CD1c-positive myeloid dendritic cell (primary cell): ENCODE data around the gene CHPT1.

Experiments used
- DNase-seq: peaks from one replicate; pipeline ENCODE4 v3.0.0-alpha.2; 2016; ENCODE audit errors: extremely low spot score

Gene CHPT1

GRCh38 chr12:101685092-101685491, 12.3 kb upstream of the CHPT1 start:
- DNase-seq: no peak

- no peak for DNase-seq
Observed at GRCh38 chr12:101686176-101686575, 11.3 kb upstream of the CHPT1 start.

- no peak for DNase-seq
Observed at GRCh38 chr12:101690544-101691098, 6.8 kb upstream of the CHPT1 start.

DNA sequence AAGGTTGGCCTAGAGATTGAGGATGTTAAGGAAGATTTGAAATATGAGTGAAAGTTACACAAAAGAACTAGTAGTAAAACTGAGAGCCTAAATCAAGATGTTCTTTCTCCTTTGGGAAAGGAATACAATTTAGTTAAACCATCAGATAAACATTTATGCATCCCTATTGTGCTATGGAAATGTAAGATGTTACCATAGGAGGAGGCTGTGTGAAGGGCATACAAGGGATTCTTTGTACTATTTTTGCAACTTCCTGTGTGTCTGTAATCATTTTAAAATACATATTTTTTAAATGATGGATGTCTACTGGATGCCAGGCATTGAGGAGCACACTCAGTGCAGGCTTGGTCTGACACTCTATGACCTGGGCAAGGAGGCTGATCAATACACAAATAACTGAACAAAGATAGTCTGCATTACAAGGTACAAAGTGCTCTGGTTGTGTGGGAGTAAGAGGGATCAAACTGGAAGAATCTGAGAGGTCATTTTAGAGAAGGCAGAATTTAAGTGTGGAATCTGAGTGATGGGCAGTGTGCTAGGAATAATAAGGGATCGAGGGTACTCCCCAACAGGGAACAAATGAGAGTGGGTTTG, 5.8 kb upstream of the CHPT1 start:
- DNase-seq: no peak

GRCh38 chr12:101694297-101694848, 3.1 kb upstream of the CHPT1 start:
- no peak for DNase-seq

DNA sequence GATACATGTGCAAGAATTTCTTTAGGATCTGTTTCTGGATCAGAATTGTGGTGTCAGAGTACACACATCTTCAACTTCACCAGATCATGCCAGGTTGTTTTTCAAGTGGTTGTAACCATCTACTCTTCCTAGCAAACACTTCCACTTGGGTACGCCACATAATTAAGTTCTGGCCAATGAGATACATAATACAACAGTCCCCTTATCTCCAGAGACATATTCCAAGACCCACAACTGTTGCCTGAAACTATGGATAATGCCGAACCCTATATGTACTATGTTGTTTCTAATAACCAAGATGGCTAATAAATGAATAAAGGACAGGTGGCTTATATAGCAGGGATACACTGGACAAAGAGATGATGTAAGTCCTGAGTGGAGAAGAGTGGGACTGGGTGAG, 2.5 kb upstream of the CHPT1 start:
- no peak for DNase-seq

- no peak for DNase-seq
Observed at GRCh38 chr12:101695706-101696105, 1.7 kb upstream of the CHPT1 start.

DNA sequence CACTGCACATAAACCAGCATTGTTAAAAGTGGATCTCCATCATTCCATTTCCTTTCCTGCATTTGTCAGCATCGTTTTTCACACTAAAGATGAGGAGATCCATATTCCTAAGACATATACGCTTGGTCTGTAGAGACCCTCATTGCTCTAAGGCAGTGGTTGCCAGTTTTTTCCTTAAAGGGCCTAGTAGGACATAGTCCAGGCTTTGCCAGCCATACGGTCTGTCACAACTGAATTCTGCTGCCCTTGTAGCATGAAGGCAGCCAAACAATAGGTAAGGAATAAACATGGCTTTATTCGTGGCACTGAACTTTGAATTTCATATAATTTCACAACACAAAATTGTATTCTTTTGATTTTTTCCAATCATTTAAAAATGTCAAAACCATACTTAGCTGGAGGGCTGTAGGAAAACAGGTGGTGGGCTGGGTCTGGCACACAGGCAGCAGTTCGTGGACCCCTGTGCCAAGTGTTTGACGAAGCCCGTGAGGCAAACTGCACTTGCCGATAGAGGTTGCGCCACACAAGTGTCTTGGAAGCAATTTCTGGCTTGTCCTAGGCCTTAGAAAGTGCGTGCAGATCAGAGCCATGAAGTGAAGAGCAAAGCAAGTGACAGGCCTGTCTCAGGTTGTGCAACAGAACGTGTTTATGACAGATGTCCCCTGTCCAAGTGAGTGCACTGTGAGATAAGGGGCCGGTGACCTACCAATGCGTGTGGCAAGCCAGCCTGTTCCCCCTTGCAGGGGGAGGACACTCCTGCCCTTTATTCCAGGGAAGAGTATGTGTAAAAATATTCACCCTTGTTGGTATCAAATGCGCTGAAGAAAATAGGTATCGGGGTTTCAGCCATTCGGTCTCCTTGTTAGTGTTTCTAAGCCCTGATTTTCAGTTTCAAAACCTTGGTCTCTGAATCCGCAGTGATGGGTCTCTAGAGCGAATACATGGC, 916 bp upstream of the CHPT1 start:
- DNase-seq: peak; percentile 26

GRCh38 chr12:101697930-101698799, 725 bp downstream of the CHPT1 start:
- peak; percentile 47 for DNase-seq

DNA sequence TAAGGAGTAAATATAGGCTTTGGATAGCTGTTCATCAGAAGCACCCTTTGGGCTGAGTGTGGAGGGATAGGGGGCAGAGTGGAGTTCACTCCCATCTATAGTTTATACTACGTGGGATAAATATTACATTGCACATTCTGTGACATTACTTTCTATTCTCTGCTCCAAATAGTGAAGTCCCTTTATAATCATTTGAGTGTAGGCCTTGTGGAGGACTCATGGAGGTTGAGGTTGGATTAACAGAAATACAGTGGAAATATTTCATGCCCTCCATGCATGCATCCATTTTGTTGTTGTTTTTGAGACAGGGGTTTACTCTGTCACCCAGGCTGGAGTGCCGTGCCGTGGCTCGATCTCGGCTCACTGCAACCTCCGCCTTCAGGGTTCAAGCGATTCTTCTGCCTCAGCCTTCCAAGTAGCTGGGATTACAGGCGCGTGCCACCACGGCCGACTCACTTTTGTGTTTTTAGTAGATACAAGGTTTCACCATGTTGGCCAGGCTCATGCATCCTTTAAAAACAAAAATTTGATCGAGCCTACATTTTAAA, 1.4 kb downstream of the CHPT1 start:
- no peak for DNase-seq

DNA sequence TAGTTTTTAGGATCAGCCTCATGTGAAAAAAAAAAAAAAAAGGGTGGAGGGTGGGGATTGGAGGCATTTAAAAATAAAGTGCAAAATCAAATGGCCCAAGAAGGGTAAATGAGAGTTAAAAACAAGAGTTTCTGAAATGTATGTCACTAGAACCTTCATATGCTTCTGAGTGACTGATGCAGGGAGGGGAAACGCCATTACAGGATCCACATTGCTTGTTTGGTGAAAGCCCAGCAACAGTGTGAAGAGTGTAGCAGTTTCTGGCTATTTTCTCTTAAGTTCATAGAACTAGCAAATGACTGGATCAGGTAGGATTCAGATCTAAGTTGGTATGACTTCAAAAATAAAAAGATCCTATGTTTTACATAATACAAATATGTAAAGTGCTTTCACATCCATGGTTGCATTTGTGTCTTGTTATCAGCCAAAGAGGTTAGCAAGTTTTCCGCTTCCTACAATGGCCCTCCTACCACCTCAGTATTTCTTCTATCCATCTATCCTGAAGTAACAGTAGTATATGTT, 2.9 kb downstream of the CHPT1 start:
- no peak for DNase-seq

- DNase-seq: no peak
Observed at GRCh38 chr12:101703487-101703886, 6.0 kb downstream of the CHPT1 start.

DNA sequence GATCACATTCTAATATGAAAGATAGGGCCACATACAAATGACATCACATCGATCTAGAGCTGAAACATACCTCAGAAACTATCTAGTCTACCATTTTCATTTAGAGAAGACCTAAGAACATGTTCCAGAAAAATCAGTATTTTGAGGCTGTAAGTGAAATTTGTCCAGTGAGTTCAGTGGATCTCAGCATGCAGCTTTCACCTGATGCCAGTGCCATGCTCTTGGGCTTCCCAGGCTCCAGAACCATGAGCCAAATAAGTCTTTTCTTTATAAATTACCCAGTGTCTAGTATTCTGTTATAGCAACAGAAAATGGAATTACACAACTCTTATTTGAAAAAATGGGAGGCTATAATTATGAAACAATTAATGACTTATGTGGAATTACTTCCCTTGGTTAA, 9.0 kb downstream of the CHPT1 start:
- no peak for DNase-seq

GRCh38 chr12:101707131-101707782, 9.8 kb downstream of the CHPT1 start:
- DNase-seq: no peak

DNA sequence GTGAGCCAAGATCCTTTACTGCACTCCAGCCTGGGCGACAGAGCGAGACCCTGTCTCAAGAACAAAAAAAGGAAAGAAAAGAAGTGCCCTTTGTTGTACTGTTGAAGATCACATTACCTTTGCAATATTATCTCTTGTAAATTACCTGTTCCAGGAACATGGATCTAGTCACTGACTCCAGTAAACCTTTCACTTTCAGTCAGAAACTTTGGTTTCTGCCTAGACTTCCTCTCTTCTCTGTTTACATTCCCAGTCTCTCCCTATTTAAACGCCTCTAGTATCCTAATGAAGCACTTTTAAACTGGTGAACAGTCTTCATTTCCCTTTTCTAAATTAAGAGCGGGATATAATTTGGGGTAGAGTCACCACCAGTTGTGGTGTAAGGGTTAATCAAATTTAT, 12.8 kb downstream of the CHPT1 start:
- DNase-seq: no peak

- no peak for DNase-seq
Observed at GRCh38 chr12:101713059-101713682, 15.7 kb downstream of the CHPT1 start.

DNA sequence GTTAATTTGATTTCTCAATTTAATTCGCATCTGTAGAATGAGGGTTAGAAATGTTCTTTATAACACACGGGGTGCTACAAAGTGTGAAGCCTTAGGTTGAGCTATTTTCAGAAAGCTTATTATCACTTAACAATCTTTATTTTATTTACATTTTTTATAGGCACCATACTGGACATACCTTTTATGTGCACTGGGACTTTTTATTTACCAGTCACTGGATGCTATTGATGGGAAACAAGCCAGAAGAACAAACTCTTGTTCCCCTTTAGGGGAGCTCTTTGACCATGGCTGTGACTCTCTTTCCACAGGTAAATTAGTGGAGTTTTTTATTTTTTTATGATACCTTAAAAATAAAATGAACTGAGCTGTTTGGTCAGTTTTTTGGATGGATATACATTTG, 16.5 kb downstream of the CHPT1 start:
- DNase-seq: no peak

DNA sequence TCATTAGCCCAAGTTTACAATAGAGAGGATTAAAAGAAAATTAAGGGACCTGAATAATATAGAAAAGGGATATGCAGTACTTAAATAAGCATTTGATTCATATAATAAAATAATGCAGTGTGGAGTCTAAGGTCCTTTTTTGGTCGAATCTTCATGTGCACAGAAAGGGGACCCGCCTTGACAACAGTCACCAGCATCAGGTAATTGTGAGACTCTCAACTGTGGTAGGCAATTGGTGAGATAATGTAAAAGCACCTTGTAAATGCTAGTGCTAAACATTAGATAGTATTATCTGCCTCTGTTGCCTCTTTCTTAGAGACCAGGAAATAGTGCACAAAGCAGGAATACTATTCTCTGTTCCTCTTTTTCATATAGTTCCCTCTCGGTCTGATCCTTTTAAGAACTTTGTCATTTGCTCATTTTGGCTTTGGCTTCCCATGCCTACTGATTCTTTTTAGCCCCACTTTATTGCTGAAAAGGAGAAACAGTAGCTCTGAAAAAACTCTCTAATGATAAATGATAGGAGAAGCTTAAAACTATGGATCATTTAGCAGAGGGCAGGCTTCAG, 17.5 kb downstream of the CHPT1 start:
- peak; percentile 56 for DNase-seq

DNA sequence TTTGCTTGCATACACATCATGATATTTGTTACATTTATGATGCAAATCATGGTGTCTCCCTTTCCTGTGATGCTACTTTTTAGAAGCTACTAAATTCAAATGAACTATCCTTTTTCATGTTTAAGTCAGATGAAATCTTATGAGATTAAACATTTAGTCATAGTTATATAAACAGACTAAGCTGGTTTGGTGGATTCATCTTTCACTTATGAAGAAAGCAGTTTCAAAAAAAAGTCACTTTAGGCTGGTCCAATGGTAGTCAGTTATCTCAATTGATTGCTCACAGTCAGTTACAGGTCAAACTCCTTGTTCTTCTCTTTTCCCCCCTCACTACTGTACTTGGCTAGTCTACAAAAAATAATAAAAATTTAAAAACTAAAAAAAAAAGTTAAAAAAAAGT, 22.1 kb downstream of the CHPT1 start:
- DNase-seq: no peak

DNA sequence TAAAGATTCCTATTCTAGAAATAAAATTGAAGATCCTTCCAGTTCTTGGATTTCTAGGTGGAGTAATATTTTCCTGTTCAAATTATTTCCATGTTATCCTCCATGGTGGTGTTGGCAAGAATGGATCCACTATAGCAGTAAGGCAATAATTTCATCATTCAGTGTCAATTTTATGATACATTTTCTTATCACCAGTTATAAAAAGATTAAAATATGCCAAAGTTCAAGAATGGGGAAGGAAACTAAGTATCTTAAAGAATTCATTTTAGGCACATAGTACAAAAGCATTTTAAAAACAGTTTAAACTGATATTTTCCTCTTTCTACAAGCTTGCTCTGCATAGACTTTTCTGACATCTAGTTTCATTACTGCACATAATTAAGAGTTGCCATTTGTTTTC, 22.7 kb downstream of the CHPT1 start:
- no peak for DNase-seq
